Fibroblast of lung (primary cell): ENCODE results near the gene IL10. TPM values are rescaled to one million over a fixed set of nuclear protein-coding genes. Genes with fewer than 3 reads are reported as not detected.

ENCODE experiments used
- DNase-seq, 2 donors: peaks; one replicate each; pipeline versions ENCODE4 v3.0.0 to v3.0.0-alpha.2; 2010; ENCODE audit warnings: low read depth in 2 of 2
- H2AFZ ChIP-seq: 2 replicates; pipeline ENCODE4 v1.5.1; 2012; ENCODE audit warnings: low read length, control low read depth, inconsistent platforms
- H3K27ac ChIP-seq: 2 replicates; pipeline ENCODE4 v1.5.1; 2011; ENCODE audit warnings: low read length, control low read depth; ENCODE audit not compliant: insufficient read depth
- H3K27me3 ChIP-seq: 2 replicates; pipeline ENCODE4 v1.5.1; 2011; ENCODE audit warnings: mild to moderate bottlenecking, low read length; ENCODE audit not compliant: control insufficient read depth, insufficient read depth
- H3K36me3 ChIP-seq: 2 replicates; pipeline ENCODE4 v1.5.1; 2011; ENCODE audit warnings: low read length; ENCODE audit not compliant: control insufficient read depth, insufficient read depth
- H3K4me1 ChIP-seq: 2 replicates; pipeline ENCODE4 v1.5.1; 2011; ENCODE audit warnings: low read length; ENCODE audit not compliant: control insufficient read depth, insufficient read depth; ENCODE audit errors: extremely low read depth
- H3K4me2 ChIP-seq: 2 replicates; pipeline ENCODE4 v1.5.1; 2011; ENCODE audit warnings: low read length, control low read depth; ENCODE audit not compliant: insufficient read depth; ENCODE audit errors: extremely low read depth
- H3K4me3 ChIP-seq, 4 experiments: fragments of 200-600 bp in 1 of 4; sonication (generic) in 1 of 4; replicated peaks in 1 of 4; 2 replicates each; pipeline ENCODE4 v1.5.1; 2011 to 2016; ENCODE audit warnings: low read length in 4 of 4, low read depth in 3 of 4, mild to moderate bottlenecking in 3 of 4, control low read depth in 2 of 4, inconsistent platforms in 1 of 4, mixed read lengths in 1 of 4; ENCODE audit not compliant: insufficient read depth in 1 of 4; ENCODE audit errors: control extremely low read depth in 1 of 4
- H3K79me2 ChIP-seq: 2 replicates; pipeline ENCODE4 v1.5.1; 2012; ENCODE audit warnings: mild to moderate bottlenecking, low read length, inconsistent platforms; ENCODE audit not compliant: control insufficient read depth, insufficient read depth
- H3K9ac ChIP-seq: 2 replicates; pipeline ENCODE4 v1.5.1; 2011; ENCODE audit warnings: mild to moderate bottlenecking, low read length, control low read depth; ENCODE audit not compliant: insufficient read depth
- H3K9me3 ChIP-seq: 2 replicates; pipeline ENCODE4 v1.5.1; 2012; ENCODE audit warnings: low read depth, low read length; ENCODE audit not compliant: control insufficient read depth, insufficient read depth
- H4K20me1 ChIP-seq: 2 replicates; pipeline ENCODE4 v1.5.1; 2011; ENCODE audit warnings: low read length; ENCODE audit not compliant: control insufficient read depth, insufficient read depth; ENCODE audit errors: extremely low read depth
- CTCF ChIP-seq, 2 donors: IDR thresholded peaks in 1 of 2; conservative IDR thresholded peaks in 1 of 2; 1 replicate in 1 of 2; 2 replicates in 1 of 2; pipeline ENCODE4 v1.5.1; 2011 to 2012; ENCODE audit warnings: low read length in 2 of 2, control low read depth in 1 of 2, inconsistent platforms in 1 of 2, low read depth in 1 of 2, mild to moderate bottlenecking in 1 of 2
- EZH2 ChIP-seq: IDR thresholded peaks from 2 replicates; pipeline ENCODE4 v1.5.1; 2012; ENCODE audit warnings: low read length, control low read depth, mild to moderate bottlenecking; ENCODE audit errors: missing control alignments
- polyA plus RNA-seq, 2 donors: library from polyadenylated mRNA; depleted of rRNA in 1 of 2; stranded (reverse) in 1 of 2; unstranded in 1 of 2; fragments of >200 nt; gene quantifications; 2 replicates each; pipeline ENCODE4 v1.2.1, GENCODE V29; 2011 to 2012; ENCODE audit warnings: missing spikeins in 1 of 2
- total RNA-seq: library from RNA; depleted of rRNA; stranded (reverse); fragments of >200 nt; gene quantifications from 2 replicates; pipeline ENCODE4 v1.2.1, GENCODE V29; 2014

Gene IL10
- total and polyA plus RNA-seq, 2 donors (not counting 1 experiment from before 2014, with no cell fraction given): not detected

GRCh38 chr1:206808615-206809014 lies 36.3 kb upstream of the IL10 start:
- H3K79me2 ChIP-seq: no peaks in the 10 kb centered on the region
- no peaks in the 10 kb centered on the region for H3K36me3 ChIP-seq
- H3K4me1 ChIP-seq: no peaks in the 10 kb centered on the region
- H3K9me3 ChIP-seq: no peaks in the 10 kb centered on the region
- no peak overlapping the region for H3K9ac ChIP-seq
- TF ChIP-seq CTCF (conservative IDR thresholded peaks at IDR 0.05 in 1 of 2, IDR thresholded peaks at IDR 0.05 in 1 of 2; ENCODE audit: low read depth in 1 of 2, low read length in 2 of 2): peak; percentile 29 to 44
- TF ChIP-seq EZH2: no peak
- no peaks in the 10 kb centered on the region for H3K27me3 ChIP-seq
- H2AFZ ChIP-seq: no peak overlapping the region
- no peak overlapping the region for H3K27ac ChIP-seq
- DNase-seq: peak; percentile 43 to 45
- no peak overlapping the region for H3K4me3 ChIP-seq
- H4K20me1 ChIP-seq: no peaks in the 10 kb centered on the region
- H3K4me2 ChIP-seq: no peak overlapping the region

DNA sequence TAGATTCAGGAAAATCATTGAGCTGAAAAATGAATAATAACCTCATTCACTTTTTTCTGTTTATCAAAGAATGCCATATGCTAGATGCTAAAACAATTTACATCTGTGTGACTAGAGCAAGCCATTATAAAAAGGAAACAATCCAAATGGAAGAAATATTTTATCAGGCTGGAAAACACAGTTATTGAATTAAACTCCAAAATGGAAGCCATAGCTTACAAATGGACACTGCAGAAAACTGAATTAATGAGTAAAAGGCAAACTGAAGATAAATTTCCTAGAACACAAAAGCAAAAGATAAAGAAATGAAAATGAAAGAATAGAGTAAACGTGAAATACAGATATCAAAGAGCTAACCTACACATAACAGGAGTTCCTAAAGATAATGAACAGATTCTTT lies 33.1 kb upstream of the IL10 start:
- Histone ChIP-seq H3K36me3 (no peaks in the 10 kb centered on the region), H3K9ac (no peak overlapping the region), H3K27ac (no peak overlapping the region), H4K20me1 (no peaks in the 10 kb centered on the region), H3K27me3 (no peaks in the 10 kb centered on the region), H3K4me3 (no peak overlapping the region), H3K4me1 (no peaks in the 10 kb centered on the region), H3K79me2 (no peaks in the 10 kb centered on the region), H3K9me3 (no peaks in the 10 kb centered on the region), H3K4me2 (no peak overlapping the region), H2AFZ (no peak overlapping the region)
- no peak for DNase-seq
- no peak for TF ChIP-seq EZH2
- TF ChIP-seq CTCF (conservative IDR thresholded peaks at IDR 0.05 in 1 of 2, IDR thresholded peaks at IDR 0.05 in 1 of 2; ENCODE audit: low read depth in 1 of 2, low read length in 2 of 2): no peak

- no peak for DNase-seq
Observed at GRCh38 chr1:206804156-206804737, 32.0 kb upstream of the IL10 start.

More at GRCh38 chr1:206804156-206804737, 32.0 kb upstream of the IL10 start:
- no peaks in the 10 kb centered on the region for H4K20me1 ChIP-seq
- no peaks in the 10 kb centered on the region for H3K79me2 ChIP-seq
- no peaks in the 10 kb centered on the region for H3K9me3 ChIP-seq
- no peak overlapping the region for H3K9ac ChIP-seq
- no peaks in the 10 kb centered on the region for H3K36me3 ChIP-seq
- H3K4me2 ChIP-seq: no peak overlapping the region
- H3K27ac ChIP-seq: no peak overlapping the region
- TF ChIP-seq CTCF (conservative IDR thresholded peaks at IDR 0.05 in 1 of 2, IDR thresholded peaks at IDR 0.05 in 1 of 2; ENCODE audit: low read depth in 1 of 2, low read length in 2 of 2) (no peak), EZH2 (no peak)
- no peak overlapping the region for H3K4me3 ChIP-seq
- H2AFZ ChIP-seq: no peak overlapping the region
- H3K27me3 ChIP-seq: no peaks in the 10 kb centered on the region
- no peaks in the 10 kb centered on the region for H3K4me1 ChIP-seq
